HG02970 (cell line): Measurements from ENCODE around the gene COL21A1.

Source experiments
- ATAC-seq: cut with Tn5 transposase; IDR thresholded peaks from one replicate; pipeline ENCODE4 v1.9.1; 2021; ENCODE audit warnings: mild to moderate bottlenecking, moderate library complexity, moderate number of reproducible peaks; ENCODE audit not compliant: unreplicated experiment, low FRiP score

COL21A1 gene

DNA sequence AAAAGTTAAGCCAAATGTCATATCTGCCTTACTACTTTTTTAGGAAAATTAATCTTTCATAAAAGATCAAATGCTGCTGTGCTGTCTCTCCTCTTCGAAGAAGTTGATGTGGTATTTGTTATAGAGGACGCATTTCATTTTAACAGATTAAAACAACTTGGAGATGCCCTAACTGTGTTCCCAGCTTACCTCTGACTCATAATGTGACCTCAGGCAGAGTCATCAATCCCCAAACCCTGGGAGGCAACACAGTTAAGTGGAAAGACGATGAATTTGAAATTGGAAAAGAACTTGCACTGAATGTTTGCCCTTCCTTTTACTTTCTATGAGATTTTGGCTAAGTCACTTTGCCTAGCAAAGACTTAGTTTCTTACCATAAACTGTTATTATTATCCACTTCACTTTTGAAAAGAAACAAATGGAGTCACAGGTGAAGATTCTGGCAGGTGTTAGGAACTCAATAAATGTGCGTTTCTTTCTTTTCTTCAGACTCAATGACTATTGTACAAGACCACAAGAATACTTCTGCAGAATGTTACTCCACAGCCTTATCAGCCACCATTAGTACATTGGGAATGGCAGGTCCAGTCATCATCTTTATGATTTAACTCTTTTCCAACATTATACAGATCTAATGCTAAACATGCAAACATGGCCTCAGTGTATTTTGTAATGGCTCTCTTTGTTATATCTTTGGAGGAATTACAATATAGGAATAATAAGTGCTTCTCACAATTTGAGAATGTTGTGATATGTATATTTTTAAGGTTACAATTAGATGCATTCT is 102.6 kb downstream of the COL21A1 start:
- no peak for ATAC-seq

DNA sequence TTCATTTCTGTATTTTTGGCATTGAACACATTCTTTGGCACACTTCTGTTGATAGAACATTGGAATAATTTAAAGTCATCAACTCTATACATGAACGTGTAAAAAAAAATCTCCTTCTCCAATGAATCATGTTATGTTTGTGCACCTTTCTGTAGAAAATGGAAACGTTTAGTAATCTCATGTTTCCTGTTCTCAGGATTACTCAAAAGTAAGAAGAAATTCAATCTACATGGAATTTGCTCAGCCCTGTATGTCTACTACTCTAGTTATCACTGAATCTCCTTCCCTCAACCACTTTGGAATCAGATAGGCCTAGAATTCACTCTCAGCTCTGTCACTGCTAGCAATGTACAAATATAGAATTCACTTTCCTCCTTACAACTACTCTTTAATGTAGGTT is 103.6 kb downstream of the COL21A1 start:
- no peak for ATAC-seq

DNA sequence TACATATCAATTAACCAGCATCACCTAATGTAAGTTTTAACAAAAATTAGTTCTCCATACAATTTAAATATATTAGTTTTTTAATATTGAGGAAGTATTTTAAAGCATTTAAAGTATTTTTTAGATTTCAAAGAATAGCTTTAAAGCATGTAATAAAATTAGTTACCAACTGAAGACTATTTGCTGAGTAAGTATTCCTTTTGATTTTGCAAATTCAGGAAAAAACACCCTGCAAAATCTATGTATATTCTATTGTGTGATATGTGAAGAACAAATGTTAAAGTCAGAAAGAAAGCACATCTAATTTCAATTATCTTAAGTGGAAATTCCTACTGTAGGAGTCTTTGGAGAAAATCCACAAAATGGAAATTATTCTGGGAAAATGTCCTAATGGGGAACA is 107.3 kb downstream of the COL21A1 start:
- ATAC-seq: no peak

DNA sequence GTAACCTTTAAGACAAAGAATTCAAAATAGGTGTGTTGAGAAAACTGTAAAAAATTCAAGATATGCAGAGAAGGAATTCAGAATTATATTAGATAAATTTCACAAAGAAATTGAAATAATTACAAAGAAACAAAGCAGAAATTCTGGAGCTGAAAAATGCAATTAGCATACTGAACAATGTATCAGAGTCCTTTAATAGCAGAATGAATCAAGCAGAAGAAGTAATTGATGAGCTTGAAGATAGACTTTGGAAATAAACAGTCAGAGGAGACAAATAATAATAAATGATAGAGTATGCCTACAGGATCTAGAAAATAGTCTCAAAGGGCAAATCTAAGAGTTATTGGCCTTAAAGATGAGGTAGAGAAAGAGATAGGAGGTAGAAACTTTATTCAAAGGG is 131.7 kb downstream of the COL21A1 start:
- no peak for ATAC-seq

DNA sequence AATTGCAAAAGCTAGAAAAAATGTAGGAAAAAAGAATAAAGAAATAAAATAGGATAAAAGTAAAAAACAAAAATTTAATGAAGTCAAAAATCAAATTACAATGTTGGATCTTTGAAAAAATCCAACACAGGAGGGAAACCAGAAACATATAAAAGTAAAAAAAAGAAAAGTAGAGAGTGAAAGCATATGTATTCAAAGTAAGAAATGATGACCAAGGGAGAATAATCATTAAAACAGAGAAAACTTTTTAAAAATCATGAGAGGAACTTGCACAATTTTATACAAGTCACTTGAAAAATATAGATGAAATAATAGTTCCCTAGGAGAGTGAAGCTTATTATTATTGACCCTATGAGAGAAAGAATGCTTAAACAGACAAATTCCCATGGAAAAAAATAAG is 138.2 kb downstream of the COL21A1 start:
- ATAC-seq: no peak

DNA sequence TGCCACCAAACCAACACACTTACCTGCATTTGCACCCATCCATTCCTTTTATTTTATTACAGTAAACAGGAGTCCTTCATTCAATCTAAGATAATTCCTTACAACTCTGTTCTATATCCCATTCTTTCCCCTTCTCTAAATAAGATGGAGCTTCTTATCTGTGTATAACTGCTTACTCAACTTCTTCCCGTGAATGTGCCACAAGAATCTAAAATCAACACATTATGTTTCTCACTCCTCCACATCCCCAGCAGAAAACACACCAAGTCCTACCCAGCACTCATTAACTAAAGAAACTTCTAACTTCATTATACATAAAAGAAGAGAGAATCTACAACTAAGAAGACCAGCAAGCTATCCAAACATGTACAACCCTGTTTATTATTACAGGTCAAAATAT is 141.1 kb downstream of the COL21A1 start:
- ATAC-seq: no peak

DNA sequence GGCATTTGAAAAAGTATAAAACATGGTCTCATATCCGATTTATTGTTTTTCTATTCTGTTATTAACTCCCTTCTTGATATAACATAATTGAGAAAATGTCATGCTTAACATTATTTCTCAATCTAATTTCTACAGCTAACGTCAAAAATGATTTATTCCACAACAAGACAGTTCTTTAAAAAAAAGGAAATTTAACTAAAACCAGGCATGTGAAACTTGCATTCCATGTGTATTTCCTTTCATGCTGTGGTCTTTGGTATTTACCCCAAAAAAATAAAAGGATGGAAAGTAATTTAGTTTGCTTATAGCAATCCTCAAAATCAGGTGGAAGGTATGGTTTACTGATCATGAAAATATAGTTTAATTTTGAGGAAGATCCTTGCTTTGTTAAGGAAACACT is 142.8 kb downstream of the COL21A1 start:
- ATAC-seq: no peak

DNA sequence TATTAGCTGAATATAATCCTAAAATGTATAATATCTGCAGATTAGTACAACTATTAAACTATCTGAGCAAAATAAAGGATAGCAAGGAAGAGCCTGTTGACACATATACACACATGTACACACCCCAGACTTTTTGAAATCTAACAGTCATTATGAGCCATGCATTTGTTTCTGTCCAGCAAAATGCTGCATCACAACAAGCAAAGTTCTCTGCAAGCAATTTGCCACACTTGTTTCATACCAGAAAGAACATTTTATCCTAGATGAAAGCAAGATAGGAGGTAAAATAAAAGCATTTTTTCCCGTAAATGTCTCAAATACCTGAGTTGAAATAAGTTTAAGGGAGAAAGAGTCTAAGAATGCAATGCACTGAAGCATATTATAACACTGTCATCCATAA is 145.2 kb downstream of the COL21A1 start:
- ATAC-seq: no peak

DNA sequence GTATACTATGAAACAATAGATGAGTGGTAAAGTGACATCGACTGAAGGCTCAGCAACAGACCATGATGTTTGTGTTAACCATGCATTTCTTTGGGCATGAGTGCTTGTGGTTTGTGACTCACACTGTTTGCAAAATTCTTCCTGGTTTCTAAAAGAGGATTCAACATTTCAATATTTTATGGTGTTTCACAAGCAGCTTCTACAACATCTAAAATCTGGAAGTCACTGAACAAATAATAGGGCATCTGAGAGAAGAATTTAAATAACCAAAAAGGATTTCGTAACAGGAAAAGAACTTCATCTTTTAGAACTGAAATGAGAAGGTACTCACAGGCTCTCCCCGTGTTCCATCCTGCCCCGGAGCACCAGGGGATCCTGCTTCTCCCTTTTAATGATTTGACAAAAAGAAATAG is 146.2 kb downstream of the COL21A1 start:
- no peak for ATAC-seq

DNA sequence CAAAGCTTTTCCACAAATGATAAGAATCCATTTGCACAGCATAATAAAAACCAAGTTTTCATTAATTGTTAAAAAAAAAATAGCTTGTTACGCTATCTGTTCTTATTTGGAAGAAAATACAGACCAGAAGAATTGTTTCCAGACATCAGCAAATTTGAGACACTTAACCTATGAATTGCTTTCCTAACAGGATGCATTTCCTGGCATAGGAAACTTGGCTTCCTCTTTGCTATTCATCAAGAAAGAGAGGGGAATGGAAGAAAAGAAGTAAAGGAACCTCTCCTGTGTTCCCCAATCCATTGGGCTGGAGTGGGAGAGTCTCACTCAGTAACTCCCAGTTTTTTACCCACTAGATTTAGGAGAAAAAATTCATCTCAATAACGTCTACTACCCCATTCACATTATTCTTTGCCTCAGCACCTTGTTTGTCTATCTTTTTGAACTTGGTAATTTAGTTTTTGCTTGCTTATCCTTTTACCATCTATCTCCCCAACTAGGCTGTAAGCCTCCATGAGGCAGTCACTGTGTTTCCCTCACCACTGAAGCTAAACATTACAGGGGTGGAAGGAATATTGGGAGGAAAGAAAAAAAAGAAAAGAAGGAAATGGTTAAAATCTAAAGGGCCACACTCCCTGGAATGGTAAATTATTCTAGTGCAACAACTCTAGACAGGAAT is 150.3 kb downstream of the COL21A1 start:
- no peak for ATAC-seq

DNA sequence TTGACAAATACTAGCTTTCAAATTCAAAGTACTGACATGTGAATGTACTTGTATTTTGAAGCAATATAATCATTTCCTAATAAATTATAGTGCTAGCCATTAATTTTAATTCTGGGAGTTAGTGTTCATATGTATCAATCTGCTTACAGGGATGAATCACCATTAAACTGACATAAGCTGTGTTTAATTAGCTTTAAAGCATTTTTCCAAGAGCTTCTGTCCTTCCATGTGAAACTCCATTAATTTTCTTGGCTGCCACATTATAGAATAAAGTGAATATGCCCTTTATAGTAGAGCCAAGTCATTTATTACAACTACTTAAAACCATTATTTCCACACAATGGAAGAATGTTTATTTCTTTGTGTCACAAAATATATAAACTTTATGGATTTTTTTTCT is 150.8 kb downstream of the COL21A1 start:
- ATAC-seq: no peak

DNA sequence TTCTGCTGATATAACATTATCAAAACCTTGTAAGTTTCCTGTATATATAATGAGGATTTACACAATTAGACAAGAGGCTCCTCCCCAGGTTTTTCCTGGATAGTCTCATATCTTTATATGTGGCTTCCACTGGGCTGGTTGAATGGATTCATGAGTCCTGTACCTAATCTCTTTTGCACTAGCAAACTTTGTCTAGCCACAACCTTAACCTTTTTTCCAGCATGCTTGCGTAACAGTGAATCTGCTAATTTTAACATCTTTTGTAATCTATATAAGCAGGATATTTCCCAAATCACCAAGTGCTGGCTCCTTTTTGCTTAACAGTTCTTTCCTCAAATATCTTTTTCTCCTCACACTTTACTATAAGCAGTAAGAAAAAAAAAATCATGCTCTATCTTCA is 153.6 kb downstream of the COL21A1 start:
- ATAC-seq: no peak

DNA sequence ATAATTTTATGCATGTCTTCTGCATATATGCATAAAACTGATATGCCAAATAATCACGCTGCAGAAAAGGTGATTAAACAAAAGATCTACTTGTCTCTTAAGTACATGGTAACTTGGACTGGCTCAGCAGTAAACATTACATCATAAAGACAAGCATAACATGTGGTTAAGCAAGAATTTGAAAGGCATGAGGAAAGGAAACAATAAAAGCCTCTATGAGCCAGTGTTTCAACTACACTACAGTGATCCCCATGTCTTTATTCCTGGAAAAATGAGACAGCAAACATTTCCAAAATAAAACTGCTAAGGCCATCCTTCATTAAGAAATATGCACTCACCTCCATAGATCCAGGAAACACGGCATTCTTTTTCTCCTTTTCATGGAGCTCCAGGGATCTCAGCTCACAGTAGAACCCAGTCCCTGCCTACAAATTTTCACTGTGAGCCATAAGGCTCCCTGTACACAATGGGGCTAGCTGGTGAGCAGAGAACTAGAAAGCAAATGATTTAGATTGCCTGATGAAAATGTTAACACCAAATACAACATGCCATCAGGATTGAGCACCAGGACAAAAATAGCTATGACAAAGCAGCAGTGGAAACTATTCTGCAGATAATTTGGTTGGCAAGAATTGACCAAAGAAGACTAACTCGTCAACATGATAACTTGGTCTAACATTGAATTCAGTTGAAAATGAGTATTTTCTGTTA is 156.1 kb downstream of the COL21A1 start:
- no peak for ATAC-seq

DNA sequence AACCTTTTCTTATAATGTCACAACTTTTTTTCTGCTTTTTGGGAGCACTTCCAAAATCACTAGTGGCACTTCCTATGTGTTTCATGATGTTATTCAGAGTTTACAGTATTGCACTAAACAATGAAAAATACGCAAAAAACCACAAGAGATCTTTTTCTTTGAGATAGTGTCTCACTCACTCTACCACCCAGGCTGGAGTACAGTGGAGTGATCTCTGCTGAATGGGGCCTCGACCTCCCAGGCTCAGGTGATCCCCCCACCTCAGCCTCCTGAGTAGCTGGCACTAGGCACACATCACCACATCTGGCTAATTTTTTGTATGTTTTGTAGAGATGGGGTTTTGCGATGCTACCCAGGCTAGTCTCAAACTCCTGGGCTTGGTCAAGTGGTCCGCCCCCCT is 158.7 kb downstream of the COL21A1 start:
- no peak for ATAC-seq

DNA sequence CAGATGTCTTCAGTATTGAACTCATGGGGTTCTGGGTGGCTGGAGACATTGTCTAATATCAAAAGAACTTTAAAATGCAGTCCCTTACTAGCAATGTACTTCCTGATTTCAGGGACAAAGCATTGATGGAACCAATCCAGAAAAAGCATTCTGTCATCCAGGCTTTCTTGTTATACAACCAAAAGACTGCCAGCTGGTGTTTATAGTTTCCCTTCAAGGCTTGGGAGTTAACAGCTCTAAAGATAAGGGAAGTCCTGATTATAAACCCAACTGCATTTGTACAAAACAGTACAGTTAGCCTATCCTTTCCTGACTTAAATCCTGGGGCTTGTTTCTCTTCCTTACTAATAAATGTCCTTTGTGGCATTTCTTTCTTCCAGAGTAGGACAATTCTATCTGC is 160.0 kb downstream of the COL21A1 start:
- ATAC-seq: no peak

DNA sequence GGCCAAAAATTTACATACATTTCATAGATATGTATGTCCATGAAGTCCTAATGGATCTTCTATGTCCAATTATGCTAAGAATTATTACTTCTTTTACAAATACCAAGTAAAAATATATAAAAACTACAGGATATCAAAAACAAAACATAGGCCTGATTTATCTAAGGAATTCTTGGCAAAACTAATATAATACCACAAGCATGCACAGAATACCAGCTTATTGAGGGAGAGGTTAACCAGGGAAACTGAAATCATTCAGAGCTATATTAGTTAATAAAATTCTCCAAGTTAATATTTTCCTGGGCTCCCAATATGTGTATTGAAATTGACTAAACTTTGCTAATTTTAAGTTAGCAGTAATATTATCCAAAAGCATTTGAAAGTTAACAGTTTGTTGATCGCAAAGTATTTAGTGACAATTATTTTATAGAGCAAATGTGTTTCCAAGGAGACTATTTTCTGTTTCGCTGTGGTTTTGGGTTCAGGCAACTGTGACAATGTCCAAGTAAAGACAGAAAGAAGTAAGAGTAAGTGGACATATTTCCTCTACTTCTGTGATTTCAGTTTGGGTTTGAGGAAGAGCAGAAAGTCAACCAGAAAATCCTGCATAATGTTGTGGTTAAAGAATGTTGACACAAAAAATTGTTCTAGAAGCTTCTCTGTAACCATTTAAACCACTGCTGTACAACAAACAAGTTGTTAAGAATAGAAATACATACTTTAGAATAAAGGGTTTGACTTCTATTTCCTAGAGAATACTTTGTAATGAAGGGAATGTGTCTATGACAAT is 167.4 kb downstream of the COL21A1 start:
- ATAC-seq: no peak

DNA sequence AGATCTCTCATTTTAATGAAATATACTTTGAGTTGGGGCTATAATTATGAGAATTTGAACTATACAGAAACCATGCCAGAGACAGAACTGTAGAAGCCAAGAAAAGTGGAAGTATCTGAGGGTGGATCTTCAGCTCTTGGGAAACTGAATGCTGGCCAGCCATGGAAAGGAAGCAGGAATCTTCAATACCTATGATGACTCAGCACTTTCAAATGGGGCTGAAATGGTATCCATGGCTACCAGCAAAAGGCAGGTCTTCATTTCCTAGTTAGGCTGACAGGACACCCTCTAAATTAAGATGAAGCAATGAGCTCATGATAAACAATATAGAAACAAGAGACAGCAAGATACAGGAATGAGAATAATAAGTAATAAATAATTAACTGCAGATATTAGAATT is 171.3 kb downstream of the COL21A1 start:
- no peak for ATAC-seq

DNA sequence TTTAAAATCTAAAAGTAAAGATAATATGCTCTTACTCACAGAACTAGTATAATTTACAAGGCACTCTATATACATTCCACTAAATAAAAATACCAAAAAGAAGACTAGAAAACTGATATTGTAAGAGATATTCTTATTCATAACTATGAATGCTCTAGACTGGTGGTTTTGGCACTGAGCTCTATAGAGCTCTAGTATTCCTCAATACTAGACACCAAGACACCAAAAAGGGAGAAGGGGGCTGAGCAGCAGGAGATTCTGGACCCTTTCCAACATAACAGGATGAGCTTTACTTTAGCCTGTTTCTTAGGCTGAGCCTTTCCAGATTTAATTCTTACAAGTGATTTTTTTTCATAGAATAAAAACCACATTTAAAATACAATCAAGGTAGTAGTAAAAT is 173.6 kb downstream of the COL21A1 start:
- ATAC-seq: no peak

DNA sequence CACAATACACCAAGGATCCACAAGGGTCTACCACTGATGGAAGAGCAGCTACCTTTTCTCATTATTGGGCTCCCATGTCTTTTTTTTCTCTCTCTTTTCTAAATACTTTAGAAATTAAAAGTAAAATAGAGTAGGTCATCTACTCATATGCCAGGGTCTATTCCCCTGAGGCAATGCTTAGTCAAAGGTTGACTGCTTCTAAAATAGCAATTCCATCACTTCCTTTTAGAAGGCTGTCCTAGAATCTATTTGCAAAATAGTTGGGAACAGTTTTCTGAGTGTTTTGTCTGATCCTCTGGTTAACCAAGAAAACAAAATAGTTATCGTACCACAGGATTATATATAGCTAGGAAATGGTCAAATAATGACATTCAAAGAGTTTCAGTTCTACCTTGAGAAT is 174.1 kb downstream of the COL21A1 start:
- no peak for ATAC-seq

DNA sequence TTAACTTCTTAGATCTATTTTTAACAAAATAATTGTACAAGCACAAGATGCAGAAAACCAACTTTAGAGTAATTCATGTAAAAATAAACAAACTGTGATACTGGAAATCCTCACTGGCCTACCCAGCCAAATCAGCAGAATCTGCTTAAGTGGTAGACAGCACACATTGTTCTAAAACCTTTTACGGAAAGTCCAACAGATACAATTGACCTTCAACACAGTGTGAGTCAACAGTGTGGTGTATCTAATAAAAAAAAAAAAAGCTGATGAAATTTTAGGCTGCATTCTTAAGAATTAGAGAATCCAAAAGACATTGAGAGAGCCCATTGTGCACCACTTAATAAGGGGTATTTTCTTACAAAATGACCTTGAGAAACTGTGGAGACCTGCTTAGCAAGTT is 174.5 kb downstream of the COL21A1 start:
- ATAC-seq: no peak

DNA sequence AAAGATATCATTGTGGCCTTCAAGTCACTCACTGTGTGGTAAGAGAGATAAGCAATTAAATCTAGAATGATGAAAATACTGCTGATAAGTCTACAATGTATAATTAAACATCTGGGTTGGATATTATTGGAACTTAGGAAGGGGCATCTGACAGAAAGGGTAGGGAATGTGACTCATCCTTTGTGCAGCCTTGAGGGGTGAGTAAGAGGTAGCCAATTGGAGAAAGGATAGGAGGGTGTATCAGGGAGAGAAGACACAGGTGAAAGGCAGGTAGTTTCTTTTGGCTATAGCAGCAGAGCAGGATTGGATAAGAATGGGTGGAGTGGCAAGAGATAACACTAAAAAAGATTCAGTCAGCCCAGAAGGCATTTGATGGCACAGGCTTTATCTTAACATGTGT is 182.0 kb downstream of the COL21A1 start:
- ATAC-seq: no peak
